Measurements from ENCODE around the gene KCNG3.

DNA sequence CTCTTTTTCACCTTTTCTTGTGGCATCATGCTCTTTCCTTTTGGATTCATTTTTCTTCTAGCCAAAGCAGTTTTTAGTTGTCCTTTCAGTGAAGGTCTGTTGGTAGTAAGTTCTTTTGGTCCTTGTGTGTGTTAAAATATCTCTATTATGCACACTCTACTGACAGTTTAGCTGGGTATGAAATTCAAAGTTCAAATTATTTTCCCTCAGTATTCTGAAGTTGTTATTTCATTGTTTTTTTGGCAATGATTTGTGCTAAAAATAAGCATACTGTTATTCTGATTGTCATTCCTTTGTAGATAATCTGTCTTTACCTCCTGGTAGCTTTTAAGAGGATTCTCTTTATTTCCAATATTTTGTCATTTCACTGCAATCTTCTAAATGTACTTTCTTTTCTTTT is 79.6 kb downstream of the KCNG3 start:
- TF ChIP-seq EZH2 (IDR thresholded peaks at IDR 0.05) = no peak
- TF ChIP-seq POLR2AphosphoS5 (IDR thresholded peaks at IDR 0.05; ENCODE audit: borderline replicate concordance, low read depth, low read length) = no peak
- TF ChIP-seq FOXP2 (optimal IDR thresholded peaks at IDR 0.05; ENCODE audit: control extremely low read depth, extremely low read length, insufficient read depth) = no peak

All from SK-N-MC (cell line).